Endodermal cell (in vitro differentiated cells): ENCODE measurements around the gene ZFAND3. TPM values are rescaled to one million over a fixed set of nuclear protein-coding genes. Genes with fewer than 3 reads are reported as not detected.

Experiments used
- DNase-seq: peaks from one replicate; pipeline ENCODE4 v3.0.0-alpha.2; 2017
- H3K27ac ChIP-seq: 2 replicates; pipeline ENCODE4 v1.5.1; 2013; ENCODE audit warnings: mild to moderate bottlenecking, low read depth, low read length, moderate library complexity
- H3K27me3 ChIP-seq: 2 replicates; pipeline ENCODE4 v1.6.1; 2013; ENCODE audit warnings: mild to moderate bottlenecking, low read length, moderate library complexity; ENCODE audit not compliant: insufficient read depth, control insufficient read depth, poor library complexity, severe bottlenecking
- H3K36me3 ChIP-seq: 2 replicates; pipeline ENCODE4 v1.7.0; 2013; ENCODE audit warnings: mild to moderate bottlenecking, low read length, moderate library complexity; ENCODE audit not compliant: control insufficient read depth, insufficient read depth
- H3K4me1 ChIP-seq: one replicate; pipeline ENCODE4 v1.7.0; 2013; ENCODE audit warnings: low read length; ENCODE audit not compliant: control insufficient read depth, insufficient read depth
- H3K4me3 ChIP-seq: 2 replicates; pipeline ENCODE4 v1.5.1; 2013; ENCODE audit warnings: mild to moderate bottlenecking, low read length, moderate library complexity
- H3K9ac ChIP-seq: 2 replicates; pipeline ENCODE4 v1.6.1; 2013; ENCODE audit warnings: mild to moderate bottlenecking, low read length, moderate library complexity; ENCODE audit not compliant: poor library complexity, severe bottlenecking; ENCODE audit errors: extremely low read depth
- H3K9me3 ChIP-seq: 2 replicates; pipeline ENCODE4 v1.6.1; 2013; ENCODE audit warnings: mild to moderate bottlenecking, low read length, moderate library complexity; ENCODE audit not compliant: control insufficient read depth
- H3K27ac Mint-ChIP-seq: 2 replicates; pipeline ENCODE4 v1.8.0; 2020; ENCODE audit warnings: mixed read lengths
- H3K27me3 Mint-ChIP-seq: 2 replicates; pipeline ENCODE4 v1.8.0; 2021; ENCODE audit warnings: mild to moderate bottlenecking, mixed read lengths; ENCODE audit not compliant: insufficient read depth
- H3K36me3 Mint-ChIP-seq: 2 replicates; pipeline ENCODE4 v1.8.0; 2020; ENCODE audit warnings: low read depth, mixed read lengths
- H3K4me1 Mint-ChIP-seq: 2 replicates; pipeline ENCODE4 v1.8.0; 2020; ENCODE audit warnings: mixed read lengths
- H3K4me3 Mint-ChIP-seq: 2 replicates; pipeline ENCODE4 v1.8.0; 2020; ENCODE audit warnings: mild to moderate bottlenecking, moderate library complexity, mixed read lengths
- H3K9me3 Mint-ChIP-seq: 2 replicates; pipeline ENCODE4 v1.8.0; 2020; ENCODE audit warnings: mild to moderate bottlenecking, mixed read lengths
- CTCF ChIP-seq: fragments of 200-600 bp; sonication (generic); conservative IDR thresholded peaks from 2 replicates; pipeline ENCODE4 v1.5.0; 2021; ENCODE audit warnings: antibody characterized with exemption, mild to moderate bottlenecking
- WGBS, 2 experiments: methylation state at CpG; one replicate each; pipeline versions ENCODE4 v1.1.5 to v1.1.7; 2013; ENCODE audit warnings: missing lambda C conversion rate in 2 of 2, mixed read lengths in 1 of 2; ENCODE audit not compliant: insufficient coverage in 1 of 2, insufficient read length in 1 of 2; 5-methylcytosine and 5-hydroxymethylcytosine counted together
- total RNA-seq, 2 donors: library from RNA; stranded (reverse); fragmentation: NEBNext Ultra II Directional in 1 of 2; extraction: Animal tissue kit (Norgen Biotek cat#: 25700) in 1 of 2; gene quantifications; 2 replicates in 1 of 2; 3 replicates in 1 of 2; pipeline ENCODE4 v1.2.1, GENCODE V29; 2021

The ZFAND3 gene
- total RNA-seq, 2 donors from 2014 or later: 67.1 to 86.2 TPM

- no peaks in the 10 kb centered on the region for H3K4me1 ChIP-seq
- TF ChIP-seq CTCF: peak; percentile 89
- no CpG with 5 or more reads among the region's 1 CpG for WGBS, 2 experiments
- H3K27ac ChIP-seq: no peak overlapping the region
- peak; percentile 52 for DNase-seq
- H3K36me3 ChIP-seq: peaks cover 28% of the 10 kb centered on the region
- H3K9ac ChIP-seq: no peak overlapping the region
- no peak overlapping the region for H3K27ac Mint-ChIP-seq
- no peak overlapping the region for H3K4me3 Mint-ChIP-seq
- H3K9me3 Mint-ChIP-seq: no peaks in the 10 kb centered on the region
- no peaks in the 10 kb centered on the region for H3K4me1 Mint-ChIP-seq
- H3K27me3 ChIP-seq: no peaks in the 10 kb centered on the region
- no peaks in the 10 kb centered on the region for H3K27me3 Mint-ChIP-seq
- H3K36me3 Mint-ChIP-seq: peaks cover 13% of the 10 kb centered on the region
- H3K9me3 ChIP-seq: no peaks in the 10 kb centered on the region
- H3K4me3 ChIP-seq: no peak overlapping the region
Observed at GRCh38 chr6:37860226-37860839, 40.8 kb downstream of the ZFAND3 start.

GRCh38 chr6:37861452-37861851 is 41.9 kb downstream of the ZFAND3 start:
- no peak for TF ChIP-seq CTCF
- Mint-ChIP-seq H3K4me3 (no peak overlapping the region), H3K4me1 (no peaks in the 10 kb centered on the region), H3K9me3 (no peaks in the 10 kb centered on the region), H3K36me3 (peaks cover 13% of the 10 kb centered on the region), H3K27me3 (no peaks in the 10 kb centered on the region), H3K27ac (no peak overlapping the region)
- Histone ChIP-seq H3K4me1 (no peaks in the 10 kb centered on the region), H3K27me3 (no peaks in the 10 kb centered on the region), H3K9ac (no peak overlapping the region), H3K36me3 (peaks cover 31% of the 10 kb centered on the region), H3K4me3 (no peak overlapping the region), H3K9me3 (no peaks in the 10 kb centered on the region), H3K27ac (no peak overlapping the region)
- 91% methylated on average over 2 of the region's 2 CpGs for WGBS, 2 experiments
- no peak for DNase-seq

GRCh38 chr6:37862430-37862829 is 42.9 kb downstream of the ZFAND3 start:
- H3K36me3 ChIP-seq: peaks cover 25% of the 10 kb centered on the region
- H3K9ac ChIP-seq: no peak overlapping the region
- Mint-ChIP-seq H3K4me3 (no peak overlapping the region), H3K4me1 (peaks cover 4% of the 10 kb centered on the region), H3K36me3 (peaks cover 13% of the 10 kb centered on the region), H3K27ac (no peak overlapping the region), H3K27me3 (no peaks in the 10 kb centered on the region), H3K9me3 (no peaks in the 10 kb centered on the region)
- H3K4me1 ChIP-seq: peaks cover 2% of the 10 kb centered on the region
- 96 to 100% methylated on average over 2 to 4 of the region's 4 CpGs for WGBS, 2 experiments
- H3K27ac ChIP-seq: no peak overlapping the region
- TF ChIP-seq CTCF: no peak
- no peaks in the 10 kb centered on the region for H3K27me3 ChIP-seq
- H3K4me3 ChIP-seq: no peak overlapping the region
- peak; percentile 50 for DNase-seq
- H3K9me3 ChIP-seq: no peaks in the 10 kb centered on the region
